Right lobe of liver (tissue), 6 donors: Measurements from ENCODE around the gene EPHB6. TPM values are rescaled to one million over a fixed set of nuclear protein-coding genes. Genes with fewer than 3 reads are reported as not detected.
A peak's percentile ranks its signal among the peaks of the same experiment; 100 is the strongest.

Experiments
- ATAC-seq, 4 donors: fragments of 200-7000 bp; cut with Tn5 transposase; one replicate each; pipeline ENCODE4 v1.9.1; 2020; ENCODE audit warnings: mild to moderate bottlenecking in 4 of 4, moderate library complexity in 4 of 4
- DNase-seq, 3 donors: peaks; one replicate each; pipeline ENCODE4 v3.0.0-alpha.2; 2020
- H3K27ac ChIP-seq, 3 donors: fragments of 200-600 bp; one replicate each; pipeline ENCODE4 v1.8.0; 2022
- H3K27me3 ChIP-seq, 2 donors: fragments of 200-600 bp; one replicate each; pipeline ENCODE4 v1.8.0; 2022
- H3K36me3 ChIP-seq, 4 donors: fragments of 200-600 bp; sonication (generic) in 1 of 4; one replicate each; pipeline versions ENCODE4 v1.5.1 to v1.8.0; 2017 to 2022; ENCODE audit warnings: control low read depth in 1 of 4
- H3K4me1 ChIP-seq, 4 donors: fragments of 200-600 bp; sonication (generic) in 1 of 4; one replicate each; pipeline versions ENCODE4 v1.5.1 to v1.8.0; 2017 to 2022; ENCODE audit warnings: control low read depth in 1 of 4
- H3K4me3 ChIP-seq, 3 donors: fragments of 200-600 bp; one replicate each; pipeline ENCODE4 v1.8.0; 2022
- H3K9me3 ChIP-seq, 4 donors: fragments of 200-600 bp; sonication (generic) in 1 of 4; one replicate each; pipeline versions ENCODE4 v1.5.1 to v1.8.0; 2017 to 2022; ENCODE audit warnings: control low read depth in 1 of 4
- CTCF ChIP-seq, 4 donors: fragments of 200-600 bp in 3 of 4; fragments of 450-650 bp in 1 of 4; IDR thresholded peaks; one replicate each; pipeline versions ENCODE4 v1.5.1 to v1.8.0; 2016 to 2022; ENCODE audit warnings: antibody characterized with exemption in 4 of 4, mild to moderate bottlenecking in 2 of 4
- POLR2A ChIP-seq: fragments of 450-650 bp; IDR thresholded peaks from one replicate; pipeline ENCODE4 v1.6.1; 2017; ENCODE audit warnings: antibody characterized with exemption, mild to moderate bottlenecking
- WGBS: methylation state at CpG from one replicate; pipeline ENCODE4 v1.1.6; 2018; ENCODE audit warnings: low coverage, low lambda C conversion rate; ENCODE audit not compliant: insufficient coverage; ENCODE audit errors: missing lambda C conversion rate; 5-methylcytosine and 5-hydroxymethylcytosine counted together
- intact Hi-C, 2 donors: fragments of 100-400 bp; cut with DNase I; formaldehyde crosslinking; loops; one replicate each; pipeline versions ENCODE4 v1.11.2 to v1.14.1; 2022
- total RNA-seq, 6 experiments: library from RNA; depleted of rRNA in 2 of 6; stranded (reverse); fragments of >200 nt in 2 of 6; fragmentation: NEBNext Ultra II Directional in 3 of 6; extraction: Animal tissue kit (Norgen Biotek cat#: 25700) in 3 of 6; gene quantifications; one replicate each; pipeline versions ENCODE4 v1.1.0 to v1.2.4, GENCODE V29; 2016 to 2023
- donor health status: DM: no; HTN: yes; CAD: no.
- donor health status: DM: no; HTN: no; CAD: no.
- donor health status: DM: no; HTN: no; CAD: no.
- donor health status: DM: no; HTN: yes; CAD: no.
- donor health status: DM: no; HTN: yes; CAD: no.

EPHB6 gene
- total RNA-seq, 6 experiments from 2014 or later, result 1.5 to 6.1 (median 3.2) TPM

GRCh38 chr7:142896151-142896550 lies 41.3 kb downstream of the EPHB6 start:
- H3K36me3 ChIP-seq, result no peaks in the 10 kb centered on the region
- ATAC-seq, result no peak
- intact Hi-C loops, result no loop called here
- H3K4me1 ChIP-seq, result no peaks in the 10 kb centered on the region
- 78% methylated on average over 3 of the region's 3 CpGs for WGBS
- peak in 1 of 3 donors; percentile 1 for DNase-seq
- no peaks in the 10 kb centered on the region for H3K27me3 ChIP-seq
- no peak for TF ChIP-seq CTCF (IDR thresholded peaks at IDR 0.05)
- no peak for TF ChIP-seq POLR2A
- no peak overlapping the region for H3K27ac ChIP-seq
- H3K4me3 ChIP-seq, result no peak overlapping the region
- no peaks in the 10 kb centered on the region for H3K9me3 ChIP-seq

DNA sequence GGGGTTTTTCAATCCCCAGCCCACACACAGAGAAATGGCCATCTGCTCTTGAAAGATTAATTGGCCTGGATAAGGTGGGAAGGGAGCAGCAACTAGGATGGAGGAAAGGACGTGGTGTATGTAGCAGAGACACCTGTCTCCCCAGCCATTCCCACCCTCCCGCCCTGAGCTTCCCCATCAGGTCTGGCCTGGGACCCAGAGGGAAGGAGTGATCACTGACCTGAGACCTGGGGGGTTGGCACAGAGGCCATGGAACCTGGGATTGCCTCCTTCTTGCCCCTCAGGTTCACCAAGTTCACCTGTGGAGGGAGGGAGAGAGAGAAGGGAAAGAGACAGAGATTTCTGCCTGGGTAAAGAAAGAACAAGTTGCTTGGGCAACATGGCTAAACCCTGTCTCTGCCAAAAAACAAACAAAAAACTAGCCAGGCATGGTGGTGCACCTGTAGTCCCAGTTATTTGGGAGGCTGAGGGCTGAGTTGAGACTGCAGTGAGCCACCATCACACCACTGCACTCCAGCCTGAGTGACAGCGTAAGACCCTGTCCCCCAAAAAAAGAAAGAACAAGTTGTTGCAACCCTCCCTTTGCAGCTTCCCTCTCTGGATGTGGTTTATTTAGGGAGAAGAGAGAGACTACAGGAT lies 42.0 kb downstream of the EPHB6 start:
- intact Hi-C loops, result no loop called here
- 74% methylated on average over 3 of the region's 3 CpGs for WGBS

GRCh38 chr7:142897691-142898090 lies 42.8 kb downstream of the EPHB6 start:
- H3K27ac ChIP-seq, result no peak overlapping the region
- no peak for ATAC-seq
- intact Hi-C loops, result no loop called here
- H3K9me3 ChIP-seq, result no peaks in the 10 kb centered on the region
- H3K4me1 ChIP-seq, result no peaks in the 10 kb centered on the region
- no peaks in the 10 kb centered on the region for H3K27me3 ChIP-seq
- no peak for TF ChIP-seq CTCF (IDR thresholded peaks at IDR 0.05)
- no peak for TF ChIP-seq POLR2A
- H3K4me3 ChIP-seq, result no peak overlapping the region
- DNase-seq, result peak in 2 of 3 donors; percentile 32 to 36
- 77% methylated on average over 7 of the region's 7 CpGs for WGBS
- no peaks in the 10 kb centered on the region for H3K36me3 ChIP-seq

More for the DNA sequence above, 42.0 kb downstream of the EPHB6 start:
- no peak for ATAC-seq
- no peaks in the 10 kb centered on the region for H3K4me1 ChIP-seq
- no peaks in the 10 kb centered on the region for H3K27me3 ChIP-seq
- H3K27ac ChIP-seq, result no peak overlapping the region
- no peaks in the 10 kb centered on the region for H3K9me3 ChIP-seq
- no peaks in the 10 kb centered on the region for H3K36me3 ChIP-seq
- DNase-seq, result peak in 1 of 3 donors; percentile 18
- TF ChIP-seq POLR2A, result no peak
- no peak for TF ChIP-seq CTCF (IDR thresholded peaks at IDR 0.05)
- H3K4me3 ChIP-seq, result no peak overlapping the region

DNA sequence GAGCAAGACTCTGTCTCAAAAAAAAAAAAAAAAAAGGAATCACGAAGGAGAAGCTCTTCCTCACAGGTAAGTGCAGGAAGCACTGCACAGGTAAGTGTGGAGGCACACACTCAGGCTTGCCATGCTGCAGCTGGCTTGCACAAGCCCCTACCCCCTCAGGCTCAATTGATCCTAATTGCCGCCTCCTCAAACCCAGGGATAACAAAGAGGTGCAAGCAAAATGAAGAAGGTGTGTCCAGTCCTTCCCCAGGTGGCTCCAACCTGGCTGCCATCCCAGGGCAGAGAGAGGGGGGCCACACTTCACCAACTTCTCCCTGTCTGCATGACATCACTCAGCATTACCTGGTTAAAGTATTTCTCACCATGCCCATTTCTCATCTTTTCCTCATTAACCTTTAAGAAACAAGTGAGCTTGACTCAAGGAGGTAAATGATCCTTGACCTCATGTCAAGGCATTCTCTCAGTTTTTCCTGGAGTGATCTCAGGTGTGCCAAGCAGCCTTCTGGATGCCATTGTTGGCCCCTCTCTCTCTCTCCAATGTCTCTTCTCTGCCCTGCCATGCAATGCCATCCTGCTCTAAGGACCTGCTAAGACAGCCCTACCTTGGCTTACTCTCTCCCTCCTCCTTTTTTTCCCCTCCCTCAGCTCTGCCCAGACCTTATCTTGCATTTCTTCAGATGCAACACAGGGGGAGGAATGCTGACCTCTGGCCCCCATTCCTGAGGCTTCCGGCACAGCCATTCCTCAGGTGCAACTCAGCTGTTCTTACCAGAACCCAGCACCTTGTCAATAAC lies 43.7 kb downstream of the EPHB6 start:
- whole genome bisulfite sequencing, result 64% methylated on average over 2 of the region's 3 CpGs
- TF ChIP-seq POLR2A (no peak), CTCF (IDR thresholded peaks at IDR 0.05) (no peak)
- no peaks in the 10 kb centered on the region for H3K27me3 ChIP-seq
- no peaks in the 10 kb centered on the region for H3K9me3 ChIP-seq
- intact Hi-C loops, result no loop called here
- peak in 1 of 4 donors; percentile 9 for ATAC-seq
- no peak overlapping the region for H3K4me3 ChIP-seq
- peak in 2 of 3 donors; percentile 16 to 19 for DNase-seq
- H3K27ac ChIP-seq, result no peak overlapping the region
- H3K36me3 ChIP-seq, result no peaks in the 10 kb centered on the region
- no peaks in the 10 kb centered on the region for H3K4me1 ChIP-seq
